Prostate gland (tissue), 2 donors: ENCODE data around the gene DPY30. TPM values are rescaled to one million over a fixed set of nuclear protein-coding genes. Genes with fewer than 3 reads are reported as not detected.

ENCODE experiments used
- DNase-seq: peaks from one replicate; pipeline ENCODE4 v3.0.0-alpha.2; 2019; ENCODE audit warnings: low spot score
- H3K27ac ChIP-seq, 2 donors: fragments of 200-600 bp; sonication (generic); 2 replicates each; pipeline ENCODE4 v1.5.1; 2017 to 2019
- H3K27me3 ChIP-seq: fragments of 200-600 bp; sonication (generic); replicated peaks from 2 replicates; pipeline ENCODE4 v1.5.1; 2019; ENCODE audit not compliant: insufficient read depth
- H3K36me3 ChIP-seq, 2 donors: fragments of 200-600 bp; sonication (generic); 1 replicate in 1 of 2; 2 replicates in 1 of 2; pipeline versions ENCODE4 v1.5.1 to v1.8.1; 2017 to 2019
- H3K4me1 ChIP-seq: fragments of 200-600 bp; sonication (generic); replicated peaks from 2 replicates; pipeline ENCODE4 v1.5.1; 2019
- H3K4me3 ChIP-seq, 2 donors: fragments of 200-600 bp; sonication (generic); 2 replicates each; pipeline ENCODE4 v1.5.1; 2017 to 2019
- H3K9me3 ChIP-seq: fragments of 200-600 bp; sonication (generic); 2 replicates; pipeline ENCODE4 v1.5.1; 2017
- CTCF ChIP-seq, 4 experiments: fragments of 200-600 bp in 2 of 4; fragments of 450-650 bp in 2 of 4; sonication (generic) in 2 of 4; IDR thresholded peaks; 1 replicate in 3 of 4; 2 replicates in 1 of 4; pipeline ENCODE4 v1.5.1; 2016 to 2019; ENCODE audit warnings: antibody characterized with exemption in 4 of 4, mild to moderate bottlenecking in 2 of 4, moderate library complexity in 2 of 4
- POLR2A ChIP-seq: fragments of 450-650 bp; IDR thresholded peaks from one replicate; pipeline ENCODE4 v1.6.1; 2016; ENCODE audit warnings: antibody characterized with exemption, mild to moderate bottlenecking
- POLR2AphosphoS5 ChIP-seq: sonication (generic); formaldehyde crosslinking; IDR thresholded peaks from one replicate; pipeline ENCODE4 v1.6.1; 2017; ENCODE audit warnings: antibody characterized with exemption
- WGBS: methylation state at CpG from one replicate; pipeline ENCODE4 v1.1.5; 2018; 5-methylcytosine and 5-hydroxymethylcytosine counted together
- intact Hi-C: fragments of 100-400 bp; cut with DNase I; formaldehyde crosslinking; loops from one replicate; pipeline ENCODE4 v1.14.2; 2022
- total RNA-seq, 2 donors: library from RNA; depleted of rRNA; stranded (reverse); fragments of >200 nt; gene quantifications; one replicate each; pipeline ENCODE4 v1.1.0, GENCODE V29; 2016

The DPY30 gene
- total RNA-seq, 2 donors from 2014 or later, result 36.5 to 93.3 TPM

GRCh38 chr2:31998731-31999383 is 40.7 kb downstream of the DPY30 start:
- no peaks in the 10 kb centered on the region for H3K36me3 ChIP-seq
- no peak for DNase-seq
- H3K4me3 ChIP-seq, result no peak overlapping the region
- intact Hi-C loops, result no loop called here
- WGBS, result 92% methylated on average over 4 of the region's 4 CpGs
- H3K27ac ChIP-seq, result no peak overlapping the region
- no peak for TF ChIP-seq POLR2AphosphoS5
- TF ChIP-seq POLR2A, result no peak
- TF ChIP-seq CTCF (IDR thresholded peaks at IDR 0.05), result no peak
- H3K27me3 ChIP-seq, result no peaks in the 10 kb centered on the region
- no peaks in the 10 kb centered on the region for H3K9me3 ChIP-seq
- H3K4me1 ChIP-seq, result no peaks in the 10 kb centered on the region

GRCh38 chr2:31997653-31998052 is 42.0 kb downstream of the DPY30 start:
- Histone ChIP-seq H3K4me3 (no peak overlapping the region), H3K4me1 (no peaks in the 10 kb centered on the region), H3K9me3 (no peaks in the 10 kb centered on the region), H3K27me3 (no peaks in the 10 kb centered on the region), H3K36me3 (no peaks in the 10 kb centered on the region), H3K27ac (no peak overlapping the region)
- 92% methylated on average over 3 of the region's 3 CpGs for WGBS
- no peak for DNase-seq
- intact Hi-C loops, result no loop called here
- TF ChIP-seq CTCF (IDR thresholded peaks at IDR 0.05), result no peak
- TF ChIP-seq POLR2AphosphoS5, result no peak
- no peak for TF ChIP-seq POLR2A

- Histone ChIP-seq H3K36me3 (no peaks in the 10 kb centered on the region), H3K27ac (no peak overlapping the region), H3K4me1 (no peaks in the 10 kb centered on the region), H3K4me3 (no peak overlapping the region), H3K27me3 (no peaks in the 10 kb centered on the region), H3K9me3 (no peaks in the 10 kb centered on the region)
- 91% methylated on average over 6 of the region's 6 CpGs for WGBS
- intact Hi-C loops, result no loop called here
- no peak for DNase-seq
- TF ChIP-seq CTCF (IDR thresholded peaks at IDR 0.05) (no peak), POLR2AphosphoS5 (no peak), POLR2A (no peak)
Measured at GRCh38 chr2:31996571-31997150, 42.9 kb downstream of the DPY30 start.

- Histone ChIP-seq H3K27ac (no peak overlapping the region), H3K27me3 (no peaks in the 10 kb centered on the region), H3K4me3 (no peak overlapping the region), H3K36me3 (no peaks in the 10 kb centered on the region), H3K4me1 (no peaks in the 10 kb centered on the region), H3K9me3 (no peaks in the 10 kb centered on the region)
- no peak for TF ChIP-seq POLR2A
- TF ChIP-seq POLR2AphosphoS5, result no peak
- TF ChIP-seq CTCF (IDR thresholded peaks at IDR 0.05), result no peak
- intact Hi-C loops, result no loop called here
- 91% methylated on average over 4 of the region's 4 CpGs for WGBS
- no peak for DNase-seq
Measured at GRCh38 chr2:31992934-31993333, 46.7 kb downstream of the DPY30 start.

GRCh38 chr2:31992025-31992579 is 47.5 kb downstream of the DPY30 start:
- DNase-seq, result no peak
- TF ChIP-seq POLR2AphosphoS5 (no peak), POLR2A (no peak), CTCF (IDR thresholded peaks at IDR 0.05) (no peak)
- Histone ChIP-seq H3K27ac (no peak overlapping the region), H3K27me3 (no peaks in the 10 kb centered on the region), H3K4me1 (no peaks in the 10 kb centered on the region), H3K4me3 (no peak overlapping the region), H3K9me3 (no peaks in the 10 kb centered on the region), H3K36me3 (no peaks in the 10 kb centered on the region)
- intact Hi-C loops, result no loop called here
- 89% methylated on average over 3 of the region's 3 CpGs for WGBS
